RWPE2 (cell line): ENCODE measurements around the gene RAP1GAP2.

Source experiments
- ATAC-seq: fragments of 200-7000 bp; cut with Tn5 transposase; 3 replicates; pipeline ENCODE4 v1.9.1; 2021; ENCODE audit warnings: low read depth
- DNase-seq: peaks from one replicate; pipeline ENCODE4 v3.0.0-alpha.2; 2020; ENCODE audit warnings: low spot score
- H3K27ac ChIP-seq: fragments of 450-650 bp; 2 replicates; pipeline ENCODE4 v1.5.1; 2017; ENCODE audit warnings: mild to moderate bottlenecking; ENCODE audit not compliant: poor library complexity, severe bottlenecking
- H3K27me3 ChIP-seq: fragments of 250-450 bp; sonication (Bioruptor Pico); 2 replicates; pipeline ENCODE4 v1.5.1; 2021; ENCODE audit warnings: mild to moderate bottlenecking, moderate library complexity; ENCODE audit not compliant: insufficient read depth, poor library complexity, severe bottlenecking
- H3K36me3 ChIP-seq: fragments of 250-450 bp; sonication (Bioruptor Pico); 2 replicates; pipeline ENCODE4 v1.5.1; 2020; ENCODE audit warnings: low read depth, mild to moderate bottlenecking, moderate library complexity
- H3K4me1 ChIP-seq: fragments of 250-450 bp; sonication (Bioruptor Pico); 2 replicates; pipeline ENCODE4 v1.5.1; 2021; ENCODE audit warnings: mild to moderate bottlenecking, moderate library complexity; ENCODE audit not compliant: insufficient read depth, poor library complexity, severe bottlenecking
- H3K4me3 ChIP-seq: fragments of 250-450 bp; sonication (Bioruptor Pico); 2 replicates; pipeline ENCODE4 v1.5.1; 2021; ENCODE audit warnings: mild to moderate bottlenecking, moderate library complexity; ENCODE audit not compliant: severe bottlenecking
- H3K9me3 ChIP-seq: fragments of 250-450 bp; sonication (Bioruptor Pico); 2 replicates; pipeline ENCODE4 v1.5.1; 2021; ENCODE audit warnings: mild to moderate bottlenecking, moderate library complexity; ENCODE audit not compliant: severe bottlenecking
- CTCF ChIP-seq: fragments of 450-650 bp; IDR thresholded peaks from one replicate; pipeline ENCODE4 v1.5.1; 2017; ENCODE audit warnings: mild to moderate bottlenecking, moderate library complexity; ENCODE audit not compliant: poor library complexity, severe bottlenecking

The RAP1GAP2 gene

GRCh38 chr17:3032258-3033247, 236.3 kb downstream of the RAP1GAP2 start:
- peaks cover 10% of the 10 kb centered on the region for H3K4me1 ChIP-seq
- no peaks in the 10 kb centered on the region for H3K27me3 ChIP-seq
- DNase-seq (no peak), ATAC-seq (no peak)
- H3K4me3 ChIP-seq, result no peak overlapping the region
- no peak for TF ChIP-seq CTCF
- no peak overlapping the region for H3K27ac ChIP-seq
- no peaks in the 10 kb centered on the region for H3K9me3 ChIP-seq
- peaks cover 28% of the 10 kb centered on the region for H3K36me3 ChIP-seq

- no peak overlapping the region for H3K4me3 ChIP-seq
- H3K36me3 ChIP-seq, result peaks cover 24% of the 10 kb centered on the region
Measured at GRCh38 chr17:3033248-3033640, 237.0 kb downstream of the RAP1GAP2 start.

GRCh38 chr17:3033741-3034577, 237.7 kb downstream of the RAP1GAP2 start:
- H3K4me1 ChIP-seq, result peaks cover 10% of the 10 kb centered on the region
- DNase-seq, result no peak
- no peak for ATAC-seq
- TF ChIP-seq CTCF, result no peak
- peaks cover 17% of the 10 kb centered on the region for H3K36me3 ChIP-seq
- no peak overlapping the region for H3K4me3 ChIP-seq
- no peaks in the 10 kb centered on the region for H3K9me3 ChIP-seq
- H3K27ac ChIP-seq, result no peak overlapping the region
- H3K27me3 ChIP-seq, result no peaks in the 10 kb centered on the region

More at GRCh38 chr17:3033248-3033640, 237.0 kb downstream of the RAP1GAP2 start:
- Histone ChIP-seq H3K27ac (no peak overlapping the region), H3K4me1 (peaks cover 10% of the 10 kb centered on the region), H3K27me3 (no peaks in the 10 kb centered on the region), H3K9me3 (no peaks in the 10 kb centered on the region)
- DNase-seq (no peak), ATAC-seq (no peak)
- no peak for TF ChIP-seq CTCF

GRCh38 chr17:3034578-3034920, 238.3 kb downstream of the RAP1GAP2 start:
- Histone ChIP-seq H3K36me3 (peaks cover 11% of the 10 kb centered on the region), H3K27ac (no peak overlapping the region)
- ATAC-seq, result no peak

More at GRCh38 chr17:3034578-3034920, 238.3 kb downstream of the RAP1GAP2 start:
- Histone ChIP-seq H3K9me3 (no peaks in the 10 kb centered on the region), H3K27me3 (no peaks in the 10 kb centered on the region), H3K4me1 (peaks cover 9% of the 10 kb centered on the region), H3K4me3 (no peak overlapping the region)
- DNase-seq, result no peak
- no peak for TF ChIP-seq CTCF
